Activated effector memory CD4-positive, alpha-beta T cell treated with anti-CD3 and anti-CD28 coated beads, Interleukin-2, amount 50 U/mL, for 16 hours (primary cell): Measurements from ENCODE around the gene GNAS.
"Not testable (repeated sequence)": the region's sequence is repeated elsewhere in the genome, so short reads cannot be mapped to it uniquely, and the experiment has no call there.

Experiments used
- DNase-seq: peaks from one replicate; pipeline ENCODE4 v3.0.0-alpha.2; 2020

GNAS gene

GRCh38 chr20:58828804-58829203 is 23.7 kb upstream of the GNAS start:
- DNase-seq: not testable (repeated sequence)

DNA sequence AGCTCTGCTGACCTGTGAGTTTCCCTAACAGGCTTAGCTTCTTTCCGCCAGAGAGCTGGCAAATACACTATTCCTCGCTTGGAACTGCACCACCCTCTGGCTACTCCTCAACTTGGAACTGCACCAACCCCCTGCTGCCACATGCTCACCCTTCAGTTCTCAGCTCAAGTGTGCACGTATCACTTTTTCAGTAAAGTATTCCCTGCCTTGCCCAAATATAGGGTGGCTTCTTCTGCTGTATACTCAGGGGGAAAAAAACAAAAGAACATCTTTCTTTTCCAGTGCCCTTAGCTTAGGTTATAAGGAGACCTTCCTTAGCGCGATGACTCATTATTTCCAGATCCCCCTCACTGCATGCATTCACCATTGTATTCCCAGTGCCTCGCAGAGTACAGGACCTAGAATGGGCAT is 23.0 kb upstream of the GNAS start:
- DNase-seq: no peak

DNA sequence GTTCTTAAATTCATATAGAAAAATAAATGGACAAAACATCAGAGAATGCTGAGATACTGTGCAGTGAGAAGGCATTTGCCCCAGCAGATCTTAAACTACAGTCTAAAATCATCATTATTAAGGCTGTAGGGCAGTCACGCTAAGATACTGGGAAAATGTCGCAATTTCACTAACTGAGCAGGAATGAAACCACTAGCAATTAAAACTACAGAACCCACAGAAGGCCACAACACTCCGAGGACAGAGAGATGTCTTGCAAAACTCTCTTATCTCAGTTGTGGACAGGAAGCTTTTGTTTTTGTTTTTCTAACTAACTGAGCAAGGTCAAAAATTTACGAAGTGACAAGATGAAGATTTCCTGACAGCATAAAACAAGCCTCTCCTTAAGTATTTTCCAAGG is 20.1 kb upstream of the GNAS start:
- DNase-seq: no peak

DNA sequence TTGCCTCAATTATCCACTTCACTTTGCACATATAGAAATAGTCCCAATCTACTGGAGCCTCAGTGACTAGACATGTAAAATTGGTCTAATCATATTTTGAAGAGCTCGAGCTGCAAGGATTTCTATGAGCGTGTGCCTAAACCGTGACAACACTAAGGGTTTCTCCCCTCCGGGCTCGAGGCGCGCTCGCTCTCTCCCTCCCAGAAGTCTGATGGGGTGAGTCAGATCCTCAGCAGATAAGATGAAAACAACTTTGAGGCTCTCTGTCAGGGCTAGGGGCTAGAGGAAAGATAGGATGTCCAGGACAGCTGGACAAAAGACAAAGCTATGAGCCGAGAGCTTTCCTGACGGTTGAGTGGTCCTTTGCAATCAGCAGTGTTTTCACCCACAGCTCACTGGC is 18.6 kb upstream of the GNAS start:
- DNase-seq: no peak

GRCh38 chr20:58835231-58835630 is 17.3 kb upstream of the GNAS start:
- no peak for DNase-seq

DNA sequence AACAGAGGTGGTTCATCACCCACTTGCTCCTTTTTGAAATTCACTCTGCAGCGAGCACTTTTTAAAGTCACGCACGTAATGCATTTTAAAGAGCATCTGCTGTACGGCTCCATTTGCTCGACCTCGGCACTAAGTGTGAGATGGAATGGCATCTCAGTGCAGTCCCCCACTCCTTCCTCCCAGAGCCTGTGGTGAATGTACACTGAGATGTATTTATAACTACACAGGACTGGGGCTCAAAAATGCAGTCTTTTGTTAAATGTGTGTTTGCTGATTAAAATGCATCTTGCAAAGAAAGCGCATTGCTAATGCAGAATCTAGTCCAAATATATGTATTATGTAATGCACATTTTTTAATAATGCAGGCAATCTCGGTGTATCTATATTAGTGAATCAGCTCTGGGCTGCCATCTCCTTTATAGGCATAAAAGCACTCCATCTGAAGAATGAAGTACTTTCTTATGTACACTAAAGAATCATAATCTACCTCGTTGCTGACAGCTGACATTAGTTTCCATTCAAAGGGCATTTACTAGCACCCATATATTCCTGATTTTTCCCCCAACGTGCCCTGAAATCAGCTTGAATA is 15.8 kb upstream of the GNAS start:
- DNase-seq: no peak

DNA sequence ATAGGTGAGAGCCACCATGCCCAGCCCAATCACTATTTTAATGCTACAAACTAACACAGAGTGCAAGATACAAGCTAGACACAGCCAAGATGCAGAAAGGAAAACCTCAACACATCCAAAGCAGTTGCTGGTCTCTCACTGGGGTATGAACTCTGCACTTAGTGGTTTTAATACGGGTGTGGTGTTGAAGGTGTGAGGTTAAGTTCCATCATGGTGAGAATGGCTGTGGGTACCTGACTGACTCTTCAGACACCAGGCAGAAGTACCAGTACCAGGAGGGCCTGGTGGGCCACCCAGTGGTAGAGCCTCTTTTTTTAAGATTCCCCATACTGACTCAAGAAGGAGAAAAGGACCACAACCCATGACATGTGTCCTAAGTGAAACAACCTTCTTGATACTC is 14.8 kb upstream of the GNAS start:
- no peak for DNase-seq

GRCh38 chr20:58838174-58838573 is 14.3 kb upstream of the GNAS start:
- no peak for DNase-seq

DNA sequence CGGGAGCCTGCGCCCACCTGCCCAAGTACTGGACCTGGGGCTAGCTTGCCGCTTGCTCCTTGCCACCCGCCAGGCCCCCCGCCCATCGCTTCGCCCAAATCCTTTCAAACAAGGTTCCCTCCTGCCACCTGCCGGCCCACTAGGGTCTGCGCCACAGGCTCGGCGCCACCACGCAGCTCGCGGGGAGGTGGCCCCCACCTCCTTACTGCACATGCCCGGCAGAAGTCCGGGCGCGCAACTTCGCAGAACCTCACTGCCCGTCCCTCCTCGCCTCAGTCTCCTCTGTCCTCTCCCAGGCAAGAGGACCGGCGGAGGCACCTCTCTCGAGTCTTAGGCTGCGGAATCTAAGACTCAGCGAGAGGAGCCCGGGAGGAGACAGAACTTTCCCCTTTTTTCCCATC is 13.0 kb upstream of the GNAS start:
- peak; percentile 75 for DNase-seq

DNA sequence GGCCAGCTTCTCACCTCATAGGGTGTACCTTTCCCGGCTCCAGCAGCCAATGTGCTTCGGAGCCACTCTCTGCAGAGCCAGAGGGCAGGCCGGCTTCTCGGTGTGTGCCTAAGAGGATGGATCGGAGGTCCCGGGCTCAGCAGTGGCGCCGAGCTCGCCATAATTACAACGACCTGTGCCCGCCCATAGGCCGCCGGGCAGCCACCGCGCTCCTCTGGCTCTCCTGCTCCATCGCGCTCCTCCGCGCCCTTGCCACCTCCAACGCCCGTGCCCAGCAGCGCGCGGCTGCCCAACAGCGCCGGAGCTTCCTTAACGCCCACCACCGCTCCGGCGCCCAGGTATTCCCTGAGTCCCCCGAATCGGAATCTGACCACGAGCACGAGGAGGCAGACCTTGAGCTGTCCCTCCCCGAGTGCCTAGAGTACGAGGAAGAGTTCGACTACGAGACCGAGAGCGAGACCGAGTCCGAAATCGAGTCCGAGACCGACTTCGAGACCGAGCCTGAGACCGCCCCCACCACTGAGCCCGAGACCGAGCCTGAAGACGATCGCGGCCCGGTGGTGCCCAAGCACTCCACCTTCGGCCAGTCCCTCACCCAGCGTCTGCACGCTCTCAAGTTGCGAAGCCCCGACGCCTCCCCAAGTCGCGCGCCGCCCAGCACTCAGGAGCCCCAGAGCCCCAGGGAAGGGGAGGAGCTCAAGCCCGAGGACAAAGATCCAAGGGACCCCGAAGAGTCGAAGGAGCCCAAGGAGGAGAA is 12.3 kb upstream of the GNAS start:
- no peak for DNase-seq

DNA sequence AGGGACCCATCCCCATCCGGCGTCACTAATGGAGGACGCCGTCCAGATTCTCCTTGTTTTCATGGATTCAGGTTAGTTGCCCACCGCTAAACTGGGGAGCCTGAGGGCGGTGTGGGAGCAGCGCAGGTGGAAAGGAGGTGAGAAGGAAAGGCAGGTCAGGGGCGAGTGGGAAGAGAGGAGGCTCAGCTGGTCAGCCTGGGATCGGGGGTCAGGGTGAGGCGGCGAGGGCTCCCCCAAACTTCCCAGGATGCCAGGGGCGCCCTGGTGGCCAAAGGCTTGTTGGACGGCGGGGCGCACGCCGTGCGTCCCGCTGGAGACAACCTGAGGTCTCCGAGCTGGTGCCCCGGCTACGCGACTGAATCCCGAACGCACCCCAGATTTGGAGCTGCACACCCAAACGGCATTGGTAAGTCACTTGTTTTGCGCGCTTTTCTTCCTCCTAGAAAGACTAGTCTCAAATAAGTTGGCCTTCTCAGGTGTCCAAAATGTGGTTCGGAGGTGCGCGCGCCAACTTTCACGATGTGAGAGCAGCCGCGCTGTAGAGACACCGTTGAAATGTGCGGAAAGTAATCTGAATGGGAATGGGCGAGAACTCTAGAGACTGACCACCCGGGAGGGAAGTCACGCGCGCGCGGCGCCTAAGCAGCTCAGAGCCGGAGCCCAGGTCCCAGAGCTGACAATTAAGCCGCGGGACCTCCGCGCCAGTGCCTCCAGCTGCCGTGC is 11.5 kb upstream of the GNAS start:
- no peak for DNase-seq

DNA sequence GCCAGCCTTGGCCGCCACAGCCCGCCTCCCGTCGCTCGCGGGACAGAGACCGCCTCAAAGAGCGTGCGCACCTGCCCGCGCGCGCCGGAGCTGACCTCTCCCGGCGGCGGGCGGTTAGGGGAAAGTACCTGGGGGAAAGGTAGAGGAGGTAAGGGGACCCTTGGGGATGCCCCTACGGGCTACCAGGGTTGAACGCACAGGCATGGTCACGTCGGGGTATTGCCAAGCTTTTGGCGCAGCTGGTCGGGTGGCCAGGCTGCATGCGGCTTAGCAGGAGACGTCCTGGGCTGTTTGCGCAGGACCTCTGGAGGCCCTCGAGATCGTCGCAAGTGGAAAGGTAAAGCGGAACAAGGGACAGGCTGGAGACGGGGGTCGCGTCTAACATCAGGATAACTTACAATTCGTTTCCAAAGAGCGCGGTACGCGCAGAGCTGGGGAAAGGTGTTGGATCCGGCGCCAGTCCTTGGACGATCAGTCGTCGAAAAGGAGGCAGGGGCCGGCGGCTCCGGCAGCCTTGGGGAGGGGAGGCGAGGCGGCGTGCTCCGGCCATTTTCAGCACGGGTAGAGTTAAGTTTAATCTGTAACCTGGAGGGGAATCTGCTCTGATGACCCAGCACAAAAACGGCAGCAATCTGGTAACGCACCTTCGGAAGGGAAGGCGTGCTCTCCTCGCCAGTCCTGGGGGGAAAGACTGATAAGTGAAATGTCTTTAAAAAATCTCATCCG is 10.8 kb upstream of the GNAS start:
- no peak for DNase-seq

- no peak for DNase-seq
These were observed 10.2 kb upstream of the GNAS start for GRCh38 chr20:58842276-58842675.

DNA sequence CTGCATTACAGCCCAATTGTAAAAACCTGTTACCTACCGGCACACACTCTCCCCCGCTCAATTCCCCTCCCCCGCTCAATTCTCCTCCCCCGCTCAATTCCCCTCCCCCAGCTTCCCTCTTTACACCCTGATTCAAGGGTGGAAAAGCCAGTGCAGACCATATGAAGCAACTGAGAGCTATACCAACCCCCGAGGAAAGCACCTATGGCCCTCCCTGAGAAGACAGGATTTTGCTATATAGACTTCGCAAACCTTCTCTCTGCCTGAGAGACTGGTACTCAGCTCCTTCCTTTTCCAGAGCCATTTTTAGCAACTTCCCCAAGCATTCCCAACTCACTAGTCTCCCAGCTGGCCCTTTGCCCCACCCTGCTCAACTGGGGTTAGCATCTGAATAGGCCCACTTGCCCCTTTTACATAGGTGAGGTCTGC is 9.4 kb upstream of the GNAS start:
- no peak for DNase-seq

DNA sequence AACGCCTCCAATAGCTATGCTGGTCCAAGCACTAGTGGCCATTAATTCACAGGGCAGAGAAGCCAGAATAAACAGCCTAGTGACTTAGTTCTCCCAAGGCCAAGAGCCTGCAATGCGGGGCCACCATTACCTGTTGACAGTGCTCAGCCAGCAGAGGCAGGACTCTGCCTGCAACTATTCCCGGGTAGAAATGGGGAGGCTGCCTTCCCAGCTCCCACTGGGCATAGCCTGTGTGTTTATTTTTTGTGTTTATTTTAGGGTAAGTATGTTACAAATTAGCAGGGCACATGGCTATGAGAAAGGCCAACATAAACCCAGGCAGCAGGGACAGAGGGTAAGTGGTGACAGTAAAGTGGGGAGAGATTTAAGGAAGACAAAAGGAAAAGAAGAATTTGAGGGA is 6.8 kb upstream of the GNAS start:
- no peak for DNase-seq

DNA sequence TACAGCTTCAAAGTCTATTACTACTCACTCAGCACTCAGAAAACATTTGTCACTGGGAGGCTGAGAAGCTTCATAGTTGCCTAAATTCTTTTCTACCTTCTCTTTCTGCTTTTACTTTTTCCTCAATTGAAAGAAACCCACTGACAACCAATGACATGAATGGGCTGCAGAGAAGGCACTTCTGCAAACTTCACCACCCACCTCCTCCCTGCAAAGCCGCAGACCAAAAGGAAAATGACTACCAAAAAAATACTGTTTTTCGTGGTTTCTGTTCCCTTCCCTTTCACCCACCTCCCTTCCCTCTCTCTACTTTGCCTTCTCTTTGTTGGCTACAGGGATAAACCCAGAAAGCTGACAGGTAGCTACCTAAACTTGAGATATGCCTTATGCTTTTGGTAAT is 5.1 kb upstream of the GNAS start:
- DNase-seq: no peak

GRCh38 chr20:58850693-58851174 is 1.8 kb upstream of the GNAS start, which contains the start of gene GNAS-AS1:
TSS of gene GNAS-AS1 (minus strand) at chr20:58850902.
- DNase-seq: peak; percentile 90

GRCh38 chr20:58851221-58851968 is 1.1 kb upstream of the GNAS start:
- DNase-seq: no peak

GRCh38 chr20:58851969-58852458 is 502 bp upstream of the GNAS start:
- DNase-seq: no peak

- DNase-seq: no peak
These were observed 950 bp downstream of the GNAS start for GRCh38 chr20:58853466-58853865.

DNA sequence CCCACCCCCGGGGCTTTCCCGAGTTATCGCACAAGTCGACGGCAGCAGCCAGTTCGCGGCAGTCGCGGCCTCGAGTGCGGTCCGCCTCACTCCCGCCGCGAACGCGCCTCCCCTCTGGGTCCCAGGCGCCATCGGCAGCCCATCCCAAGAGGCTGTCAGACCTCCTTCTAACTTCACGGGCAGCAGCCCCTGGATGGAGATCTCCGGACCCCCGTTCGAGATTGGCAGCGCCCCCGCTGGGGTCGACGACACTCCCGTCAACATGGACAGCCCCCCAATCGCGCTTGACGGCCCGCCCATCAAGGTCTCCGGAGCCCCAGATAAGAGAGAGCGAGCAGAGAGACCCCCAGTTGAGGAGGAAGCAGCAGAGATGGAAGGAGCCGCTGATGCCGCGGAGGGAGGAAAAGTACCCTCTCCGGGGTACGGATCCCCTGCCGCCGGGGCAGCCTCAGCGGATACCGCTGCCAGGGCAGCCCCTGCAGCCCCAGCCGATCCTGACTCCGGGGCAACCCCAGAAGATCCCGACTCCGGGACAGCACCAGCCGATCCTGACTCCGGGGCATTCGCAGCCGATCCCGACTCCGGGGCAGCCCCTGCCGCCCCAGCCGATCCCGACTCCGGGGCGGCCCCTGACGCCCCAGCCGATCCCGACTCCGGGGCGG is 1.6 kb downstream of the GNAS start:
- no peak for DNase-seq
